RWPE2 (cell line): ENCODE measurements around the gene CSGALNACT2.

ENCODE experiments used
- ATAC-seq: fragments of 200-7000 bp; cut with Tn5 transposase; 3 replicates; pipeline ENCODE4 v1.9.1; 2021; ENCODE audit warnings: low read depth
- DNase-seq: peaks from one replicate; pipeline ENCODE4 v3.0.0-alpha.2; 2020; ENCODE audit warnings: low spot score
- H3K27ac ChIP-seq: fragments of 450-650 bp; 2 replicates; pipeline ENCODE4 v1.5.1; 2017; ENCODE audit warnings: mild to moderate bottlenecking; ENCODE audit not compliant: poor library complexity, severe bottlenecking
- H3K27me3 ChIP-seq: fragments of 250-450 bp; sonication (Bioruptor Pico); 2 replicates; pipeline ENCODE4 v1.5.1; 2021; ENCODE audit warnings: mild to moderate bottlenecking, moderate library complexity; ENCODE audit not compliant: insufficient read depth, poor library complexity, severe bottlenecking
- H3K36me3 ChIP-seq: fragments of 250-450 bp; sonication (Bioruptor Pico); 2 replicates; pipeline ENCODE4 v1.5.1; 2020; ENCODE audit warnings: low read depth, mild to moderate bottlenecking, moderate library complexity
- H3K4me1 ChIP-seq: fragments of 250-450 bp; sonication (Bioruptor Pico); 2 replicates; pipeline ENCODE4 v1.5.1; 2021; ENCODE audit warnings: mild to moderate bottlenecking, moderate library complexity; ENCODE audit not compliant: insufficient read depth, poor library complexity, severe bottlenecking
- H3K4me3 ChIP-seq: fragments of 250-450 bp; sonication (Bioruptor Pico); 2 replicates; pipeline ENCODE4 v1.5.1; 2021; ENCODE audit warnings: mild to moderate bottlenecking, moderate library complexity; ENCODE audit not compliant: severe bottlenecking
- H3K9me3 ChIP-seq: fragments of 250-450 bp; sonication (Bioruptor Pico); 2 replicates; pipeline ENCODE4 v1.5.1; 2021; ENCODE audit warnings: mild to moderate bottlenecking, moderate library complexity; ENCODE audit not compliant: severe bottlenecking
- TF ChIP-seq, protein P1 (sequence below): fragments of 450-650 bp; IDR thresholded peaks from one replicate; pipeline ENCODE4 v1.5.1; 2017; ENCODE audit warnings: mild to moderate bottlenecking, moderate library complexity; ENCODE audit not compliant: poor library complexity, severe bottlenecking

Gene CSGALNACT2

GRCh38 chr10:43120116-43120928, 17.9 kb upstream of the CSGALNACT2 start:
- Histone ChIP-seq H3K9me3 (no peaks in the 10 kb centered on the region), H3K36me3 (no peaks in the 10 kb centered on the region), H3K27me3 (no peaks in the 10 kb centered on the region), H3K27ac (no peak overlapping the region), H3K4me1 (no peaks in the 10 kb centered on the region), H3K4me3 (no peak overlapping the region)
- TF ChIP-seq, protein P1, sequence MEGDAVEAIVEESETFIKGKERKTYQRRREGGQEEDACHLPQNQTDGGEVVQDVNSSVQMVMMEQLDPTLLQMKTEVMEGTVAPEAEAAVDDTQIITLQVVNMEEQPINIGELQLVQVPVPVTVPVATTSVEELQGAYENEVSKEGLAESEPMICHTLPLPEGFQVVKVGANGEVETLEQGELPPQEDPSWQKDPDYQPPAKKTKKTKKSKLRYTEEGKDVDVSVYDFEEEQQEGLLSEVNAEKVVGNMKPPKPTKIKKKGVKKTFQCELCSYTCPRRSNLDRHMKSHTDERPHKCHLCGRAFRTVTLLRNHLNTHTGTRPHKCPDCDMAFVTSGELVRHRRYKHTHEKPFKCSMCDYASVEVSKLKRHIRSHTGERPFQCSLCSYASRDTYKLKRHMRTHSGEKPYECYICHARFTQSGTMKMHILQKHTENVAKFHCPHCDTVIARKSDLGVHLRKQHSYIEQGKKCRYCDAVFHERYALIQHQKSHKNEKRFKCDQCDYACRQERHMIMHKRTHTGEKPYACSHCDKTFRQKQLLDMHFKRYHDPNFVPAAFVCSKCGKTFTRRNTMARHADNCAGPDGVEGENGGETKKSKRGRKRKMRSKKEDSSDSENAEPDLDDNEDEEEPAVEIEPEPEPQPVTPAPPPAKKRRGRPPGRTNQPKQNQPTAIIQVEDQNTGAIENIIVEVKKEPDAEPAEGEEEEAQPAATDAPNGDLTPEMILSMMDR: no peak
- DNase-seq (no peak), ATAC-seq (no peak)

DNA sequence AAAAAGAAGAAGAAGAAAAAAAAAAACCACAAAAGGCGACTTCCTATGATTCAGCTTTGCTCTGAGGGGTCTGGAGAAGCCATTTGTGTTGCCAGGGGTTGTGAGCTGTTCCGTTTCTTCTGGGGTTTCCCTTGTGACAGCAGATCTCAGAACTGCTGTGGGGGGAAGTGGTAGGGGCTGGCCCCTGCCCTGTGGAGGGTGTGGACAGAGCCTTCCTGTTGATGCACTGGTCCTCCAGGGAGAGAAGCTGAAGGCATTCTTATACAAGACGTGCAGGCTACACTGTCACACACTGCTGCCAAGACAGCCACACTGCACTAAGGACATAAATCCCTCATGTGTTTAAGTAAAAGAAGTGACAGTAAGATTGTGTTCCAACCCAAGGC, 17.3 kb upstream of the CSGALNACT2 start:
- Histone ChIP-seq H3K27me3 (no peaks in the 10 kb centered on the region), H3K36me3 (no peaks in the 10 kb centered on the region), H3K9me3 (no peaks in the 10 kb centered on the region), H3K4me1 (no peaks in the 10 kb centered on the region), H3K27ac (no peak overlapping the region), H3K4me3 (no peak overlapping the region)
- DNase-seq: no peak
- TF ChIP-seq, protein P1: no peak
- ATAC-seq: no peak

DNA sequence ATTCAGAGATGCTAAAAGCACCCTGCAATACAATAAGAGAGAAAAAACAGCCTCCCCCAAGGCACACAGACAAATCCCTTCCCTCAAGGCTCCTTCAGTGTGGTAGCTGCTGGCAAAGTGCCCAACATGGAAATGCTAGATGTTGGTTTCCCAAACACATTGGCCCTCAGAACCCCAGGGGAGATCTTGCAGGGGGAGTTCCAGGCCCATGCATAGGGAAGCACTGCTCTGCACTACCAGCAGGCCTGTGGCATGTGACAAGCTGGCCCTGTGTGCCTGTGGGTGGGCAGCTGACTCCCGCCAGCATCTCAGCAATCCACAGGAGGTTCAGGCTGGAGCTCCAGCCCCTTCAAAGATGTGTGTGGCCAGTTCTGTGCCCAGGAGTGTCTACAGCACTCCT, 16.8 kb upstream of the CSGALNACT2 start:
- Histone ChIP-seq H3K9me3 (no peaks in the 10 kb centered on the region), H3K4me1 (no peaks in the 10 kb centered on the region), H3K27ac (no peak overlapping the region), H3K4me3 (no peak overlapping the region), H3K36me3 (no peaks in the 10 kb centered on the region), H3K27me3 (no peaks in the 10 kb centered on the region)
- DNase-seq (no peak), ATAC-seq (no peak)
- TF ChIP-seq, protein P1: no peak

DNA sequence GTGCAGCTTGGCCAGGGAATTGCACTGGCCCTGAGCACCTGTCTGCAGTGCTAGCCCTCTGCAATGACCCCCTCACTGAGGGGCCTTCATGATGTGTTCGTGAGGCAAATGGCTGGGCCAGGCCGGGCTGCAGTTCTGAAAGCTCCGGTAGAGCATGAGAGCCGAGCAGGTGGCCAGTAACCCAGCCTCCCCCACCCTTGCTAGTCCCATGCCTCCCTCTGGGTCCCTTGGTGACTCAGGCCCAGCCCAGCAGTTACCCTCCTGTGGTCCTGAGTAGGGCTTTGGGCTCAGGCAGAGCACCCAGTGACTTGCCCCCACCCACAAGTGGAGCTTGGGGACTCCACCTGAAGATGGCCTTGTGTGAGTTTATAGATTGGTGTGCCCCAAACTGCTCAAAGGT, 16.1 kb upstream of the CSGALNACT2 start:
- DNase-seq (no peak), ATAC-seq (no peak)
- Histone ChIP-seq H3K27ac (no peak overlapping the region), H3K4me1 (no peaks in the 10 kb centered on the region), H3K9me3 (no peaks in the 10 kb centered on the region), H3K4me3 (no peak overlapping the region), H3K27me3 (no peaks in the 10 kb centered on the region), H3K36me3 (no peaks in the 10 kb centered on the region)
- TF ChIP-seq, protein P1: no peak

GRCh38 chr10:43122826-43123225, 15.4 kb upstream of the CSGALNACT2 start:
- no peak overlapping the region for H3K27ac ChIP-seq

More at GRCh38 chr10:43122826-43123225, 15.4 kb upstream of the CSGALNACT2 start:
- DNase-seq (no peak), ATAC-seq (no peak)
- no peaks in the 10 kb centered on the region for H3K36me3 ChIP-seq
- H3K9me3 ChIP-seq: no peaks in the 10 kb centered on the region
- TF ChIP-seq, protein P1: no peak
- no peak overlapping the region for H3K4me3 ChIP-seq
- no peaks in the 10 kb centered on the region for H3K4me1 ChIP-seq
- no peaks in the 10 kb centered on the region for H3K27me3 ChIP-seq
